Pancreas (tissue), 10 donors: ENCODE data around the gene SERPINA1. TPM values are rescaled to one million over a fixed set of nuclear protein-coding genes. Genes with fewer than 3 reads are reported as not detected.
A peak's percentile ranks its signal among the peaks of the same experiment; 100 is the strongest.

ENCODE experiments used
- ATAC-seq, 4 donors: fragments of 200-7000 bp; cut with Tn5 transposase; one replicate each; pipeline versions ENCODE4 v1.8.0 to v1.9.1; 2020; ENCODE audit warnings: mild to moderate bottlenecking in 4 of 4, moderate library complexity in 4 of 4
- DNase-seq, 6 donors: peaks; one replicate each; pipeline ENCODE4 v3.0.0-alpha.2; 2020
- FAIRE-seq: peaks from 2 replicates; lab custom pipeline; 2012; peaks lifted over from hg19 to GRCh38; lab: Jason Lieb, UNC
- H3K27ac ChIP-seq, 4 donors: fragments of 200-600 bp; sonication (generic); 1 replicate in 3 of 4; 2 replicates in 1 of 4; pipeline versions ENCODE4 v1.5.0 to v1.8.0; 2020
- H3K27me3 ChIP-seq, 4 donors: fragments of 200-600 bp; one replicate each; pipeline ENCODE4 v1.8.0; 2021
- H3K36me3 ChIP-seq, 3 donors: fragments of 200-600 bp; sonication (generic) in 1 of 3; one replicate each; pipeline versions ENCODE4 v1.5.0 to v1.8.0; 2020 to 2021
- H3K4me1 ChIP-seq, 3 donors: fragments of 200-600 bp; one replicate each; pipeline ENCODE4 v1.8.0; 2021
- H3K4me3 ChIP-seq, 4 donors: fragments of 200-600 bp; sonication (generic) in 2 of 4; one replicate each; pipeline versions ENCODE4 v1.5.0 to v1.8.0; 2020 to 2021
- H3K9me3 ChIP-seq, 4 donors: fragments of 200-600 bp; one replicate each; pipeline ENCODE4 v1.8.0; 2021
- WGBS, 2 donors: extraction: QIAGEN DNeasy Blood & Tissue Kit; methylation state at CpG; one replicate each; pipeline ENCODE4 v1.1.7; 2013; 5-methylcytosine and 5-hydroxymethylcytosine counted together
- intact Hi-C, 3 donors: fragments of 100-400 bp; cut with DNase I; formaldehyde crosslinking; loops; one replicate each; pipeline versions ENCODE4 v1.11.1 to v1.14.2; 2022
- polyA plus RNA-seq, 2 donors: library from polyadenylated mRNA; stranded (reverse); fragments of 200-250 nt; gene quantifications; one replicate each; pipeline ENCODE4 v1.2.3, GENCODE V29; 2013
- total RNA-seq, 6 donors: library from RNA; stranded (reverse); fragmentation: NEBNext Ultra II Directional in 4 of 6; extraction: Animal tissue kit (Norgen Biotek cat#: 25700) in 4 of 6; gene quantifications; one replicate each; pipeline versions ENCODE4 v1.2.1 to v1.2.4, GENCODE V29; 2021 to 2023
- TF ChIP-seq, protein P1 (sequence below), 4 donors: fragments of 200-600 bp; sonication (generic) in 3 of 4; IDR thresholded peaks; one replicate each; pipeline versions ENCODE4 v1.5.0 to v1.8.0; 2021; ENCODE audit warnings: antibody characterized with exemption in 4 of 4
- donor health status: healthy with polysubstance abuse.
- donor health status: DM: no; HTN: no; CAD: no; lungs with moderate emphysema.
- donor health status: DM: no; HTN: no; CAD: no.
- donor health status: control.
- donor health status: control.
- donor health status: Bipolar disorder and iron deficiency.
- donor health status: DM: yes; HTN: yes; CAD: no.
- donor health status: DM: no; HTN: no; CAD: no.
- donor health status: DM: no; HTN: no; CAD: no.
- donor health status: DM: yes; HTN: yes; CAD: no.

SERPINA1 gene
- total and polyA plus RNA-seq, 8 donors: 45.0 to 328 (median 170) TPM

DNA sequence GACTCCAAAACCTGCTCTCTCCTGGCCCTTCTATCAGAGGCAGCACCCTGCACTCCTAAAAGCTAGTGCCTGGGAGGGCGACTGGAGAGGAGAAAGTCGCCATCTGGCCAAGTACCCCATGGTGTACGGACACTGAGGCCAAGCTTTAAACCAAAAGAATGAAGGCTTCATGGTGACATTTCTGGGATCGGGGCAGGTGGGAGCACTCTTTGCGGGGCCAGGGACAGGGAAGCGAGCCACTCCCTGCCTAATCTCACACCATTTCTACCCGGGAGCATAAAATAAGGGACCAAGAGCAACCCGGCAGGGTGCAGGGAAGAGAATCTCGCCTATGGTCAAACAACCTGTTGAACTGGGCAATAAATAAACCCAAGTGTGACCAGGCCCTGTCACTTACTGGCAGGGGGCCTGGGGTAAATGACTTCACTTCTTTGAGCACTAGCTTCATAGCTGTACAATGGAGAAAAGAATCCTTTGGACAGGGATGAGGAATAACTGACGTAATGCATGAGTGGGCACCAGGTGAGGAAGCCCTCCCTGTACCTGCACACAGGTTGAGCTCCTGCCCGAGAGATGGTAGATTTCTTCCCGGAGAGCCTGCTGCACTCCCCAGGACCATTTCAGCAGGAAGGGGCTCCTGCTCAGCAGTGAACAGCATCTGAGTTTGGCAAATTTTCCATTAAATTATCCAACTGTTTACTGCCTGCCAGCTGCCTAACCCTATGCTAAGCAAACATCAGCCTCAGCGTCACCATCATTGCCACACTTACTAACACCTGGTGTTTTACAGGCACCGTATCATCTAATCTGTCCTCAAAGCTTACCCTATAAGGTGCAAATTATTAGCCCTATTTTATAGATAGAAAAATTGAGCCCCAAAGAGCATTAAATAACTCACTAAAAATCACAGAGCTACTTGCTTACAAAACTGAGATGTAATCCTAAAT, 2.0 kb downstream of the SERPINA1 start:
- intact Hi-C loops: no loop called here
- no peaks in the 10 kb centered on the region for H3K9me3 ChIP-seq
- no peaks in the 10 kb centered on the region for H3K27me3 ChIP-seq
- peak overlapping the region in 1 of 4 donors; percentile 31 for H3K4me3 ChIP-seq
- no peak for FAIRE-seq
- ATAC-seq: peak in 2 of 4 donors; percentile 2 to 8
- peak overlapping the region in 2 of 4 donors; percentile 77 to 79 for H3K27ac ChIP-seq
- WGBS, 2 donors: 67 to 73% methylated on average over 14 of the region's 14 CpGs
- TF ChIP-seq, protein P1, sequence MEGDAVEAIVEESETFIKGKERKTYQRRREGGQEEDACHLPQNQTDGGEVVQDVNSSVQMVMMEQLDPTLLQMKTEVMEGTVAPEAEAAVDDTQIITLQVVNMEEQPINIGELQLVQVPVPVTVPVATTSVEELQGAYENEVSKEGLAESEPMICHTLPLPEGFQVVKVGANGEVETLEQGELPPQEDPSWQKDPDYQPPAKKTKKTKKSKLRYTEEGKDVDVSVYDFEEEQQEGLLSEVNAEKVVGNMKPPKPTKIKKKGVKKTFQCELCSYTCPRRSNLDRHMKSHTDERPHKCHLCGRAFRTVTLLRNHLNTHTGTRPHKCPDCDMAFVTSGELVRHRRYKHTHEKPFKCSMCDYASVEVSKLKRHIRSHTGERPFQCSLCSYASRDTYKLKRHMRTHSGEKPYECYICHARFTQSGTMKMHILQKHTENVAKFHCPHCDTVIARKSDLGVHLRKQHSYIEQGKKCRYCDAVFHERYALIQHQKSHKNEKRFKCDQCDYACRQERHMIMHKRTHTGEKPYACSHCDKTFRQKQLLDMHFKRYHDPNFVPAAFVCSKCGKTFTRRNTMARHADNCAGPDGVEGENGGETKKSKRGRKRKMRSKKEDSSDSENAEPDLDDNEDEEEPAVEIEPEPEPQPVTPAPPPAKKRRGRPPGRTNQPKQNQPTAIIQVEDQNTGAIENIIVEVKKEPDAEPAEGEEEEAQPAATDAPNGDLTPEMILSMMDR (IDR thresholded peaks at IDR 0.05): no peak
- H3K4me1 ChIP-seq: peaks cover 0 to 4% (median 0%) of the 10 kb centered on the region in 3 donors
- no peak for DNase-seq
- H3K36me3 ChIP-seq: no peaks in the 10 kb centered on the region

DNA sequence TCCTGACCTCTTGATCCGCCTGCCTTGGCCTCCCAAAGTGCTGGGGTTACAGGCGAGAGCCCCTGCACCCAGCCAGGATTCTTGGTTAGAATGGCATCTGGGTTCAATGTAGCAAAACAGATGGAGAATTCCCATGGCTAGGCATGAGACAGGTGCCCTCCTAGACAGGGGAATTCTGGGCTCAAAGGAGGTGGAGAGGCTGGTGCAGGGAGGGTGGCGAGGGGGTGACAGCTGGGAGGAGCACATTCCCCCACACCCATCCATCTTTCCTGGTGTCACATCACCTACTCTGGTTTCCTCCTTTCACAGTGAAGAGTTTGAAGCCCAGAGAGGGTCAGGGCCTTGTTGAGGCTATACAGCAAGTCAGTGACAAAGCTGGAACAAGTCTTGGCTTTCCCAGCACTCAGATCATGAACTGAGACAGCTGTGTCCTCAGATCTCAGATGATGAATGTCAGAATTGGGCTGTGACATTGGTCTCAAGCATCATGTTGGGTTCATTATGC, 2.8 kb downstream of the SERPINA1 start:
- no peak for DNase-seq
- intact Hi-C loops: no loop called here
- H3K4me3 ChIP-seq: peak overlapping the region in 1 of 4 donors; percentile 31
- H3K36me3 ChIP-seq: no peaks in the 10 kb centered on the region
- WGBS, 2 donors: 62 to 78% methylated on average over 3 of the region's 3 CpGs
- peak overlapping the region in 2 of 4 donors; percentile 77 to 79 for H3K27ac ChIP-seq
- TF ChIP-seq, protein P1 (IDR thresholded peaks at IDR 0.05): no peak
- no peak for FAIRE-seq
- no peaks in the 10 kb centered on the region for H3K27me3 ChIP-seq
- ATAC-seq: no peak
- H3K4me1 ChIP-seq: peaks cover 0 to 4% (median 0%) of the 10 kb centered on the region in 3 donors
- H3K9me3 ChIP-seq: no peaks in the 10 kb centered on the region

DNA sequence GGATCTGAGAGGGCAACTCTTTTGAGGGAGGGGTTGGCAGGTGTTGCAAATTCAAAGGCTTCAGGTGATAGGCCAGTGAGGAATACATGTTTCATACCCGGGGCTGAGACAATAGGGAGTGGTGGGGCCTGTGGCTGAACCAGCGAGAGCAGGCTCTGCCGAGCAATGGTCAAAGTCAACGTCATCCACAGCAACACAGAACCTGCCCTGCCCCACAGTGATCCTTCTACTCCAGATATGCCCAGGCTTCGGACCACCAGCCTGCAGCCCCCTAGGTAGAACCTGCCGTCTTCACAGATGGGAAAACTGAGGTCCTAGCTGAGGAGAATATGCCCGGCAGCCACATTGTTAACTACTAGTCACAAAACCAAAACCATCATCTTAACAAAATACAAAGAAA, 4.1 kb downstream of the SERPINA1 start:
- no peaks in the 10 kb centered on the region for H3K36me3 ChIP-seq
- DNase-seq: no peak
- H3K27me3 ChIP-seq: no peaks in the 10 kb centered on the region
- intact Hi-C loops: no loop called here
- H3K4me3 ChIP-seq: no peak overlapping the region
- TF ChIP-seq, protein P1 (IDR thresholded peaks at IDR 0.05): no peak
- peak overlapping the region in 1 of 4 donors; percentile 1 for H3K27ac ChIP-seq
- no peaks in the 10 kb centered on the region for H3K9me3 ChIP-seq
- no peak for ATAC-seq
- 85 to 93% methylated on average over 7 of the region's 7 CpGs for WGBS, 2 donors
- H3K4me1 ChIP-seq: no peaks in the 10 kb centered on the region
- FAIRE-seq: no peak

DNA sequence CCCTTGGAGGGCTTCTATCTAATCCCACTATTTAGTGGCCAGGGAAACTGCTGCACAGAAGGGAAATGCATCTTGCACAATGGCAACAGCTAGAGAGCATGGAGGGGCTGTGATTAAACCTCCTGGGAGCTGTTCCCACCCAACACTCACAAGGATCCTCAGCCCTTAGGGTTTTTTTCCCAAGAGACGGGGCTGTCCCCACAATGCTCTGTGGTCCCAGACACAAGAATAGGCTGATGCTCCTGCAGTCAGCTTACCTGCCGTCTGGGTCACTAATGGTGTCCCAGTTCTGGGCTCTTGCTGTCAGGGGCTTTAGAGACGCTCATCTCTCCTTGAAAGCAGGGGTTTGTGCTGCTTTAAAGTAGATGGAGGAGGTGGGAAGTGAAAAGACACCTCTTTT, 4.6 kb downstream of the SERPINA1 start:
- Histone ChIP-seq H3K36me3 (no peaks in the 10 kb centered on the region), H3K4me1 (no peaks in the 10 kb centered on the region), H3K27me3 (no peaks in the 10 kb centered on the region), H3K4me3 (no peak overlapping the region), H3K9me3 (no peaks in the 10 kb centered on the region), H3K27ac (no peak overlapping the region)
- 79 to 89% methylated on average over 3 of the region's 3 CpGs for WGBS, 2 donors
- FAIRE-seq (no peak), ATAC-seq (no peak), DNase-seq (no peak)
- TF ChIP-seq, protein P1 (IDR thresholded peaks at IDR 0.05): no peak
- intact Hi-C loops: no loop called here
